Breast epithelium (tissue), 3 donors: Measurements from ENCODE around the gene CDCA3.

Experiments
- POLR2A ChIP-seq: fragments of 450-650 bp; IDR thresholded peaks from one replicate; pipeline ENCODE4 v1.6.1; 2016; ENCODE audit warnings: antibody characterized with exemption, mild to moderate bottlenecking, moderate library complexity
- TF ChIP-seq, protein P1 (sequence below), 3 donors: fragments of 450-650 bp; IDR thresholded peaks; one replicate each; pipeline ENCODE4 v1.5.1; 2016 to 2017; ENCODE audit warnings: antibody characterized with exemption in 3 of 3, mild to moderate bottlenecking in 3 of 3, moderate library complexity in 3 of 3

DNA sequence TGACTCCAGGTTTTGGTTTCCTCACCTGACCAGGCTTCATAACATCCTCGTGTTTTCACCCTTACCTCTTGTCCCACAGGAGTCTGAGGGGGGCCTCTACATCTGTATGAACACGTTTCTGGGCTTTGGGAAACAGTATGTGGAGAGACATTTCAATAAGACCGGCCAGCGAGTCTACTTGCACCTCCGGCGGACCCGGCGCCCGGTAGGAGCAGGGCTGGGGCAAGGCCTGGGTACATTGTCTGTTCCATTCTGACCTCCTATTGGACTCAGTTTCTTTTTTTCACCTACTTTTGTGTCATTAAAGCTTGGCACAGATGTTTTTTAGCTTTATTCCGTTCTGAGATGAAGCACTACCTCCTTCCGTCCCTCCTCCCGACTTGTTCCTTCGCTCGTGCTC, 4.2 kb upstream of the CDCA3 start:
- TF ChIP-seq, protein P1, sequence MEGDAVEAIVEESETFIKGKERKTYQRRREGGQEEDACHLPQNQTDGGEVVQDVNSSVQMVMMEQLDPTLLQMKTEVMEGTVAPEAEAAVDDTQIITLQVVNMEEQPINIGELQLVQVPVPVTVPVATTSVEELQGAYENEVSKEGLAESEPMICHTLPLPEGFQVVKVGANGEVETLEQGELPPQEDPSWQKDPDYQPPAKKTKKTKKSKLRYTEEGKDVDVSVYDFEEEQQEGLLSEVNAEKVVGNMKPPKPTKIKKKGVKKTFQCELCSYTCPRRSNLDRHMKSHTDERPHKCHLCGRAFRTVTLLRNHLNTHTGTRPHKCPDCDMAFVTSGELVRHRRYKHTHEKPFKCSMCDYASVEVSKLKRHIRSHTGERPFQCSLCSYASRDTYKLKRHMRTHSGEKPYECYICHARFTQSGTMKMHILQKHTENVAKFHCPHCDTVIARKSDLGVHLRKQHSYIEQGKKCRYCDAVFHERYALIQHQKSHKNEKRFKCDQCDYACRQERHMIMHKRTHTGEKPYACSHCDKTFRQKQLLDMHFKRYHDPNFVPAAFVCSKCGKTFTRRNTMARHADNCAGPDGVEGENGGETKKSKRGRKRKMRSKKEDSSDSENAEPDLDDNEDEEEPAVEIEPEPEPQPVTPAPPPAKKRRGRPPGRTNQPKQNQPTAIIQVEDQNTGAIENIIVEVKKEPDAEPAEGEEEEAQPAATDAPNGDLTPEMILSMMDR (IDR thresholded peaks at IDR 0.05) = no peak
- TF ChIP-seq POLR2A = no peak
